GM23248 (cell line): ENCODE results near the gene SMIM12. TPM values are rescaled to one million over a fixed set of nuclear protein-coding genes. Genes with fewer than 3 reads are reported as not detected.

Source experiments
- DNase-seq: peaks from one replicate; pipeline ENCODE4 v3.0.0-alpha.2; 2015
- H2AFZ ChIP-seq: fragments of 200-600 bp; sonication (generic); 2 replicates; pipeline ENCODE4 v1.6.1; 2016; ENCODE audit warnings: antibody characterized with exemption
- H3F3A ChIP-seq: fragments of 200-600 bp; sonication (generic); 2 replicates; pipeline ENCODE4 v1.6.1; 2016; ENCODE audit warnings: mild to moderate bottlenecking, antibody characterized with exemption, mixed run types; ENCODE audit not compliant: insufficient read depth
- H3K27ac ChIP-seq: fragments of 200-600 bp; sonication (generic); 2 replicates; pipeline ENCODE4 v1.5.1; 2016; ENCODE audit warnings: mild to moderate bottlenecking
- H3K27me3 ChIP-seq: fragments of 200-600 bp; sonication (generic); replicated peaks from 2 replicates; pipeline ENCODE4 v1.6.1; 2016; ENCODE audit warnings: mild to moderate bottlenecking; ENCODE audit not compliant: insufficient read depth
- H3K36me3 ChIP-seq: fragments of 200-600 bp; sonication (generic); 2 replicates; pipeline ENCODE4 v1.6.1; 2016; ENCODE audit warnings: low read depth, mild to moderate bottlenecking
- H3K4me1 ChIP-seq: fragments of 200-600 bp; sonication (generic); 2 replicates; pipeline ENCODE4 v1.6.1; 2016; ENCODE audit warnings: mild to moderate bottlenecking; ENCODE audit not compliant: insufficient read depth
- H3K4me2 ChIP-seq: fragments of 200-600 bp; sonication (generic); one replicate; pipeline ENCODE4 v1.6.1; 2016; ENCODE audit warnings: mild to moderate bottlenecking; ENCODE audit not compliant: unreplicated experiment
- H3K4me3 ChIP-seq: fragments of 200-600 bp; sonication (generic); 2 replicates; pipeline ENCODE4 v1.5.1; 2016; ENCODE audit warnings: mild to moderate bottlenecking
- H3K79me2 ChIP-seq: fragments of 200-600 bp; sonication (generic); 2 replicates; pipeline ENCODE4 v1.6.1; 2016; ENCODE audit warnings: mild to moderate bottlenecking; ENCODE audit not compliant: insufficient read depth
- H3K9ac ChIP-seq: fragments of 200-600 bp; sonication (generic); 2 replicates; pipeline ENCODE4 v1.6.1; 2016; ENCODE audit warnings: mild to moderate bottlenecking
- H3K9me2 ChIP-seq: fragments of 200-600 bp; sonication (generic); 2 replicates; pipeline ENCODE4 v1.6.1; 2016; ENCODE audit warnings: mixed run types, mild to moderate bottlenecking, moderate library complexity; ENCODE audit not compliant: insufficient read depth
- H3K9me3 ChIP-seq: fragments of 200-600 bp; sonication (generic); one replicate; pipeline ENCODE4 v1.6.1; 2017; ENCODE audit warnings: low read depth
- H4K20me1 ChIP-seq: fragments of 200-600 bp; sonication (generic); 2 replicates; pipeline ENCODE4 v1.6.0; 2016; ENCODE audit not compliant: insufficient read depth
- EZH2 ChIP-seq: fragments of 200-600 bp; sonication (generic); IDR thresholded peaks from 2 replicates; pipeline ENCODE4 v1.6.1; 2018; ENCODE audit warnings: antibody characterized with exemption, mild to moderate bottlenecking; ENCODE audit not compliant: insufficient read depth, poor library complexity, severe bottlenecking
- EZH2phosphoT487 ChIP-seq: fragments of 200-600 bp; sonication (generic); IDR thresholded peaks from 2 replicates; pipeline ENCODE4 v1.6.1; 2018; ENCODE audit warnings: antibody characterized with exemption, moderate library complexity, mild to moderate bottlenecking, low read depth; ENCODE audit not compliant: insufficient read depth
- WGBS, 2 experiments: methylation state at CpG; one replicate each; pipeline ENCODE4 v1.1.6; 2015 to 2017; ENCODE audit warnings: low lambda C conversion rate in 2 of 2, low coverage in 1 of 2; ENCODE audit errors: missing lambda C conversion rate in 2 of 2; 5-methylcytosine and 5-hydroxymethylcytosine counted together
- in situ Hi-C: fragments of 300-500 bp; cut with MboI; formaldehyde crosslinking; loops from 2 replicates; pipeline ENCODE4 v1.15.0; 2020
- polyA plus RNA-seq: library from polyadenylated mRNA; unstranded; fragments of >200 nt; fragmentation: Nextera tagmentation; extraction: Ambion mirVana; gene quantifications from 2 replicates; pipeline ENCODE4 v1.2.1, GENCODE V29; 2016
- total RNA-seq: library from RNA; depleted of rRNA; stranded (reverse); fragments of >200 nt; shearing (Covaris generic); gene quantifications from 2 replicates; pipeline ENCODE4 v1.2.3, GENCODE V29; 2014

Gene SMIM12
- total and polyA plus RNA-seq, 2 experiments from 2014 or later: 17.9 to 51.6 TPM

DNA sequence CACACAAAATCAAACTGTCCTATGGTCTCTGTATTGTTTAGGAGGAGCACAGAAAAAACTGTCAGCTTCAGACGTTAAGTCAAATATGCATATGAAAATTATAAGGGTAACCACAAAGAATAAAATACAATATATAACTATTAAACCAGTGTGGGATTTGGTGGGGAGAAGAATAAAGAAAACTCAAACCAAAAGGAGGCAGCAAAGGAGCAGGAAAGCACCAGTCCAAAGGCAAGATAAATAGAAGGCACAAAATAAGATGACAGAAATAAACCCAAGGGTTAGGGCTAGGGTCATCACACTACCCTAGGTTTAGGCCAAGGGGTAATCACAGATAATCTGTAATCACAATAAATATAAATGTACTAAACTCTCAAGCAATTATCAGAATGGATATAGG, 37.1 kb upstream of the SMIM12 start:
- DNase-seq: no peak
- in situ Hi-C loops: no loop called here

DNA sequence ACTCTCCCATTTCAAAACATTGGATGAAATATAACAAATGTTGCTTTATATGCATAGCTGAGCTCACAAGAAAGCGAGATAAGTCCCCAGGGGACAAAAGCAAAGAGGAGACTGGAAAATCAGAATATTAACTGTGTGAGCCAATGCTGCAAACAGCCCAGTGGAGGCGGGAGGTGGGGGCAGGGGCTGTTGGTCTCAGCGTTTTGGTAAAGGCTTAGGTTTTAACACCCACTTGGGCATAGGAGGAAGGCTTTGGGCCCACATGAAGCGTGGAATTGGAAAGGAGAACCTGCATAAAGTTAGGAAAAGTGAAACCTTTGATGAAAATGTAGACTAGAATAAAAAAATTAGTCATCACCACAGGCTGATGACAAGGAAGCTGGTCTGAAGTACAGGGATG, 30.2 kb upstream of the SMIM12 start:
- Histone ChIP-seq H3F3A (no peaks in the 10 kb centered on the region), H3K27ac (no peak overlapping the region), H3K4me2 (no peak overlapping the region), H3K9ac (no peak overlapping the region), H2AFZ (no peak overlapping the region), H3K79me2 (no peaks in the 10 kb centered on the region), H3K36me3 (no peaks in the 10 kb centered on the region), H3K4me1 (no peaks in the 10 kb centered on the region), H3K9me3 (no peaks in the 10 kb centered on the region), H4K20me1 (no peaks in the 10 kb centered on the region), H3K27me3 (peaks cover 6% of the 10 kb centered on the region), H3K9me2 (no peaks in the 10 kb centered on the region), H3K4me3 (no peak overlapping the region)
- no peak for DNase-seq
- no peak for TF ChIP-seq EZH2
- no peak for TF ChIP-seq EZH2phosphoT487
- WGBS, 2 experiments: 30 to 33% methylated on average over 4 of the region's 4 CpGs
- in situ Hi-C loops: no loop called here

More for the DNA sequence above, 37.1 kb upstream of the SMIM12 start:
- Histone ChIP-seq H3K4me2 (no peak overlapping the region), H3K9ac (no peak overlapping the region), H3K4me1 (no peaks in the 10 kb centered on the region), H3K4me3 (no peak overlapping the region), H3K9me2 (no peaks in the 10 kb centered on the region), H3K27me3 (peaks cover 9% of the 10 kb centered on the region), H3K79me2 (no peaks in the 10 kb centered on the region), H2AFZ (no peak overlapping the region), H3K36me3 (no peaks in the 10 kb centered on the region), H3K27ac (no peak overlapping the region), H3F3A (no peaks in the 10 kb centered on the region), H4K20me1 (no peaks in the 10 kb centered on the region), H3K9me3 (no peaks in the 10 kb centered on the region)
- TF ChIP-seq EZH2phosphoT487: no peak
- TF ChIP-seq EZH2: no peak
- WGBS, 2 experiments: 30 to 31% methylated on average over 1 of the region's 1 CpG

DNA sequence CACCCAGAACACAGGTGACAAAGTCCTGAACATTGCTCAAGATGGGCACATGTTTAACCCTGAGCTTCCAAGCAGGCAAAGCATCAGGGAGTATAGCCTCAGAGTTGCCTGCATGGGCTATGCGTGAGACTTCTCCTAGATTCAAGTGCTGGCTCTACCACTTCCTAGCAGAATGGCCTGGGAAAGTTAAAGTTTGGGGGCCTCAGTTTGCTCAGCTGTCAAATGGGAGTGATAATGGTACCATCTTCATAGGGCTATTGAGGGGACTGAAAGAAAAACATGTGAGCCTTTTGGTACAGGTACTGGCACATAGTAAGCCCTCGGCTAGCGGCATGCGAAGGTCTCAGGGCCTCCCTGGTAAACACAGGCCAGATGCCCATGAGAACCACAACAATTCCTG, 28.0 kb upstream of the SMIM12 start:
- H3K27me3 ChIP-seq: peaks cover 26% of the 10 kb centered on the region
- no peak overlapping the region for H3K9ac ChIP-seq
- no peak overlapping the region for H2AFZ ChIP-seq
- H3K36me3 ChIP-seq: no peaks in the 10 kb centered on the region
- no peaks in the 10 kb centered on the region for H3K79me2 ChIP-seq
- TF ChIP-seq EZH2 (no peak), EZH2phosphoT487 (no peak)
- no peaks in the 10 kb centered on the region for H3K9me2 ChIP-seq
- no peaks in the 10 kb centered on the region for H4K20me1 ChIP-seq
- in situ Hi-C loops: no loop called here
- WGBS, 2 experiments: 94 to 95% methylated on average over 4 of the region's 4 CpGs
- no peaks in the 10 kb centered on the region for H3K4me1 ChIP-seq
- no peaks in the 10 kb centered on the region for H3F3A ChIP-seq
- no peak for DNase-seq
- H3K27ac ChIP-seq: no peak overlapping the region
- H3K4me3 ChIP-seq: no peak overlapping the region
- H3K4me2 ChIP-seq: no peak overlapping the region
- H3K9me3 ChIP-seq: no peaks in the 10 kb centered on the region

DNA sequence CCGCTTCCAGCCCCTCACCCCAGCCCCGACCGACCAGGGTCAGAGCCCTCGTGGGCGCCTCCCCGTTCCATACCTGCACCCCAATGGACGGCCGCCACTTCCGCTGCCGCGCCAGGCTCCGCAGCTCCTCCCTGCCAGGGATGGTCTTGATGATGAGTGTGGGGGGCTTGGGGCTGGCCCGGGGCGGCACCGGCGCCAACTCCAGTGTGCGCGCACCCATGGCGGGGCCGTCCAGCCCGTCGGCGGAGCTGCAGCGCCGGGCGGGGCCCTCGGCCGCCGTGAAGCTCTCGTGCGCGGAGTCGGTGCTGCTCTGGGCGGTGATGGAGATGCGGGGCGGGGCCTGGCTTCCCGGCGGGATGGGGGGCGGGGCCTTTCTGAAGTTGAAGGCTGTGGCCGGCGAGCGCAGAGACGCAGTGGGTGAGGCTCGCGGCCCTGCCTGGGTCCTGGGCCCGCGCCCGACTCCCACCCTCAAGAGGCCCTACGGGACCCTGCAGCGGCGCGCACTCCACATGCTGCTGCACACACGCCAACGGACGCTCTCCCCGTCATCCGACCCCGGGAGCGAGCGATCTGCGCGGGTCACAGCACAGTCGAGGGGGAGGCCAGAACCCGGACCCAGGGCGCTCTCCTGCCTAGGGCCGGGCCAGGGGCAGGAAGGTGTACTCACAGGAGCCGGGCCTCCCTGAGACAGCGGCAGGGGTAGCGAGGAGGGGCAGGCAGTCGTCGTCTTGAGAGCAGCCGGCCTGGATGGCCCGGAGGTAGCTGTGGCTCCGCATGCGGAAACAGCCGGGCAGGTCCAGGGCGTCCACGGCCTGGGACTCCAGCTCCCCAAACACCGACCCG, 26.1 kb upstream of the SMIM12 start:
- peak overlapping the region; percentile 64 for H2AFZ ChIP-seq
- H3K9me3 ChIP-seq: no peaks in the 10 kb centered on the region
- peak overlapping the region; percentile 48 for H3K4me2 ChIP-seq
- no peaks in the 10 kb centered on the region for H3K79me2 ChIP-seq
- WGBS, 2 experiments: 5% methylated on average over 50 to 59 of the region's 80 CpGs
- H3K27me3 ChIP-seq: peaks cover 43% of the 10 kb centered on the region
- DNase-seq: peak; percentile 61
- H4K20me1 ChIP-seq: no peaks in the 10 kb centered on the region
- H3F3A ChIP-seq: no peaks in the 10 kb centered on the region
- no peak overlapping the region for H3K9ac ChIP-seq
- H3K27ac ChIP-seq: no peak overlapping the region
- peak overlapping the region; percentile 46 for H3K4me3 ChIP-seq
- in situ Hi-C loops: no loop called here
- H3K9me2 ChIP-seq: no peaks in the 10 kb centered on the region
- H3K36me3 ChIP-seq: no peaks in the 10 kb centered on the region
- TF ChIP-seq EZH2 (no peak), EZH2phosphoT487 (no peak)
- H3K4me1 ChIP-seq: no peaks in the 10 kb centered on the region
